Mesenchymal stem cell (in vitro differentiated cells and primary cell): Measurements from ENCODE around the gene IL18R1.

ENCODE experiments used
- DNase-seq: peaks from one replicate; pipeline ENCODE4 v3.0.0-alpha.2; 2013
- H2AFZ ChIP-seq: one replicate; pipeline ENCODE4 v1.6.1; 2013; ENCODE audit warnings: low read depth, mild to moderate bottlenecking, control low read depth, inconsistent platforms, low read length, moderate library complexity
- H2AK5ac ChIP-seq: 2 replicates; pipeline ENCODE4 v1.6.1; 2013; ENCODE audit warnings: low read length, moderate library complexity, mild to moderate bottlenecking, inconsistent platforms; ENCODE audit not compliant: severe bottlenecking
- H2BK120ac ChIP-seq: one replicate; pipeline ENCODE4 v1.6.1; 2013; ENCODE audit warnings: low read depth, mild to moderate bottlenecking, inconsistent platforms, low read length, moderate library complexity
- H2BK12ac ChIP-seq, 2 experiments: one replicate each; pipeline ENCODE4 v1.6.1; 2013; ENCODE audit warnings: inconsistent platforms in 2 of 2, low read length in 2 of 2, mild to moderate bottlenecking in 2 of 2, moderate library complexity in 2 of 2, control low read depth in 1 of 2
- H2BK15ac ChIP-seq: one replicate; pipeline ENCODE4 v1.6.1; 2013; ENCODE audit warnings: mild to moderate bottlenecking, low read depth, inconsistent platforms; ENCODE audit not compliant: poor library complexity, severe bottlenecking
- H2BK5ac ChIP-seq: 2 replicates; pipeline ENCODE4 v1.6.1; 2013; ENCODE audit warnings: low read depth, mild to moderate bottlenecking, low read length, control low read depth, inconsistent platforms; ENCODE audit not compliant: poor library complexity, severe bottlenecking
- H3K14ac ChIP-seq, 2 experiments: one replicate each; pipeline ENCODE4 v1.6.1; 2013; ENCODE audit warnings: inconsistent platforms in 2 of 2, low read length in 2 of 2, control low read depth in 1 of 2, mild to moderate bottlenecking in 1 of 2, moderate library complexity in 1 of 2
- H3K18ac ChIP-seq, 2 experiments: one replicate each; pipeline ENCODE4 v1.6.1; 2013; ENCODE audit warnings: inconsistent platforms in 2 of 2, low read length in 2 of 2, control low read depth in 1 of 2, low read depth in 1 of 2, mild to moderate bottlenecking in 1 of 2
- H3K23ac ChIP-seq, 2 experiments: one replicate each; pipeline ENCODE4 v1.6.1; 2013; ENCODE audit warnings: inconsistent platforms in 2 of 2, low read length in 2 of 2, mild to moderate bottlenecking in 2 of 2, moderate library complexity in 2 of 2, control low read depth in 1 of 2
- H3K27ac ChIP-seq: 2 replicates; pipeline ENCODE4 v1.5.1; 2013; ENCODE audit warnings: mild to moderate bottlenecking, moderate library complexity, low read length, control low read depth, inconsistent platforms; ENCODE audit not compliant: poor library complexity, severe bottlenecking
- H3K27me3 ChIP-seq, 2 experiments: 2 replicates each; pipeline versions ENCODE4 v1.6.1 to v1.7.0; 2013; ENCODE audit warnings: low read length in 2 of 2, mild to moderate bottlenecking in 2 of 2, moderate library complexity in 2 of 2, control low read depth in 1 of 2, inconsistent platforms in 1 of 2; ENCODE audit not compliant: control insufficient read depth in 1 of 2, insufficient read depth in 1 of 2
- H3K36me3 ChIP-seq, 2 experiments: 2 replicates each; pipeline versions ENCODE4 v1.6.1 to v1.7.0; 2013; ENCODE audit warnings: low read length in 2 of 2, control low read depth in 1 of 2, inconsistent platforms in 1 of 2, low read depth in 1 of 2, mild to moderate bottlenecking in 1 of 2; ENCODE audit not compliant: insufficient read depth in 2 of 2, control insufficient read depth in 1 of 2
- H3K4ac ChIP-seq, 2 experiments: one replicate each; pipeline ENCODE4 v1.6.1; 2013; ENCODE audit warnings: inconsistent platforms in 2 of 2, low read length in 2 of 2, mild to moderate bottlenecking in 2 of 2, moderate library complexity in 2 of 2, control low read depth in 1 of 2, low read depth in 1 of 2
- H3K4me1 ChIP-seq: 2 replicates; pipeline ENCODE4 v1.6.1; 2013; ENCODE audit warnings: low read depth, low read length, control low read depth; ENCODE audit not compliant: control insufficient read depth, insufficient read depth
- H3K4me2 ChIP-seq: 2 replicates; pipeline ENCODE4 v1.6.1; 2013; ENCODE audit warnings: low read length, mild to moderate bottlenecking, inconsistent platforms; ENCODE audit not compliant: poor library complexity, severe bottlenecking
- H3K4me3 ChIP-seq, 2 experiments: 2 replicates each; pipeline versions ENCODE4 v1.5.1 to v1.7.0; 2013; ENCODE audit warnings: low read length in 2 of 2, mild to moderate bottlenecking in 2 of 2, control low read depth in 1 of 2, low read depth in 1 of 2; ENCODE audit not compliant: insufficient read depth in 1 of 2
- H3K79me1 ChIP-seq: replicated peaks from 2 replicates; pipeline ENCODE4 v1.6.1; 2013; ENCODE audit warnings: mild to moderate bottlenecking, control low read depth, low read length, inconsistent platforms; ENCODE audit not compliant: poor library complexity, severe bottlenecking
- H3K9ac ChIP-seq: 2 replicates; pipeline ENCODE4 v1.7.0; 2013; ENCODE audit warnings: mild to moderate bottlenecking, low read length, moderate library complexity
- H3K9me3 ChIP-seq: 2 replicates; pipeline ENCODE4 v1.7.0; 2013; ENCODE audit warnings: mild to moderate bottlenecking, low read length; ENCODE audit not compliant: control insufficient read depth
- H4K8ac ChIP-seq: one replicate; pipeline ENCODE4 v1.6.1; 2013; ENCODE audit warnings: inconsistent platforms, mild to moderate bottlenecking, low read length, moderate library complexity
- H4K91ac ChIP-seq: one replicate; pipeline ENCODE4 v1.6.1; 2013; ENCODE audit warnings: mild to moderate bottlenecking, low read length, inconsistent platforms
- WGBS: methylation state at CpG from one replicate; pipeline ENCODE4 v1.1.7; 2013; ENCODE audit warnings: mixed read lengths; 5-methylcytosine and 5-hydroxymethylcytosine counted together

Gene IL18R1

DNA sequence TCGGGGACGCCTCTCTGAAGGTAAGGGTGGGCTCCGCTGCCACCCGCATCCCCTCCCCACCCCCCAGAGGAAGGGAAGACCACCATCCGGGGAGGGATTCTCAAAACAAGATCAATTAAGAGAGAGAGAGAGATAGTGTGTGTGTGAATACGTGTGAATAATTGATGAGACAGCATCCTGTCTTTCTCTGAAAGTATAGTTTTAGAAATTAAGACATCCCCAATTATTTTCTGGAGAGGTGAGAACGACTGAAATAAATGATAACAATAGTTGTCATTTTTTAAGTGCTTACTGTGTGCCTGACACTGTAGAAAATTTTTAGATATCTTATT, 751 bp downstream of the IL18R1 start:
- Histone ChIP-seq H3K4me3 (peak overlapping the region; percentile 72 to 85), H3K18ac (peak overlapping the region in 1 of 2 experiments; percentile 28), H3K4ac (peak overlapping the region in 1 of 2 experiments; percentile 22), H3K9ac (peak overlapping the region; percentile 84), H2BK15ac (no peak overlapping the region), H3K79me1 (no peaks in the 10 kb centered on the region), H3K9me3 (no peaks in the 10 kb centered on the region), H3K27ac (no peak overlapping the region), H3K36me3 (no peaks in the 10 kb centered on the region), H2BK12ac (peak overlapping the region in 1 of 2 experiments; percentile 20), H2AK5ac (no peak overlapping the region), H3K4me1 (peaks cover 4% of the 10 kb centered on the region), H3K4me2 (peak overlapping the region; percentile 71), H4K8ac (no peak overlapping the region), H2BK5ac (no peak overlapping the region), H3K27me3 (peaks cover 0 to 6% of the 10 kb centered on the region in 2 experiments), H3K14ac (no peak overlapping the region), H2AFZ (peak overlapping the region; percentile 11), H3K23ac (no peak overlapping the region), H2BK120ac (no peak overlapping the region), H4K91ac (no peak overlapping the region)
- no CpG with 5 or more reads among the region's 7 CpGs for WGBS
- DNase-seq: no peak

DNA sequence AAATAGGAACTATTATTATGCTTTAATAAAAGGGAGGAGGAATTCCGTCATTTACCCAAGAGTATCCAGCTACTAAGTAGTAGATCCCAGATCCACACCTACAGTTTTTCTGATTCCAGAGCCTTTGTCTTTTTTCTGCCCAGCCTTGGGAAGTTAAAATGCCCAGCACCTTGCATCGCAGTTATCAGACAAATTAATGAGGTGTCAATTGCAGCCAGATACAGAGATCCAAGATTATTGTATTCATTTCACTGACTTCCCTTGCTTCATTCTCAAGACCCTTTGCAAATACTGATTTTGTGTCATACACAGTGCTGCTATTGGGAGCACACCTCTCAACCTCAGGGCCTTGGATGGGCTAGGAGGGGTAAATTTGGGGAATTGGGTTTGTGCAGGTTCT, 1.1 kb downstream of the IL18R1 start:
- Histone ChIP-seq H4K8ac (no peak overlapping the region), H3K23ac (no peak overlapping the region)

DNA sequence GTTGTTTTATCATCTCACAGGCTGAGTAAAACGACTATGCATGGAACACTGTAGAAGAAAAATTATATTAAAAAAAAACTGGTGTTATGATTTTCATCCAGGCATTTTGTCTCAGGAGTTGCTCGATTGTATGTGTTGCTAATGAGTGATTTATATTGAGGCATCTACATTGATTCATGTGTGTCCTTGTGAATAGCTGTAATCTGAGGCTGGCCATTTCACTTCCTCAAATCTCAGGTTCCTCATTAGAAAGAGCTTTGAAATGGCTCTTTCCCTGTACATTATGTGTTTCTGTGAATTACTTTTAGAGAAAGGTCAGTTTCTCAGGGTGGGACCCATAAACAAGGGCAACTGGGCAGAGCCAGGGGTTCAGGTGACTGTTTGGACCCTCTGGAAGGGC, 2.3 kb downstream of the IL18R1 start:
- Histone ChIP-seq H2BK15ac (no peak overlapping the region), H2AFZ (no peak overlapping the region), H3K36me3 (no peaks in the 10 kb centered on the region), H3K18ac (no peak overlapping the region), H3K4me3 (no peak overlapping the region), H3K4me1 (peaks cover 4% of the 10 kb centered on the region), H3K23ac (no peak overlapping the region), H3K9ac (no peak overlapping the region), H4K91ac (no peak overlapping the region), H3K9me3 (no peaks in the 10 kb centered on the region), H3K27me3 (no peaks in the 10 kb centered on the region), H3K4me2 (no peak overlapping the region), H3K4ac (no peak overlapping the region), H2BK5ac (no peak overlapping the region), H3K79me1 (no peaks in the 10 kb centered on the region), H2AK5ac (no peak overlapping the region), H2BK120ac (no peak overlapping the region), H2BK12ac (no peak overlapping the region), H3K27ac (no peak overlapping the region), H4K8ac (no peak overlapping the region), H3K14ac (no peak overlapping the region)
- no peak for DNase-seq
- WGBS: 96% methylated on average over 2 of the region's 2 CpGs

More for the DNA sequence above, 1.1 kb downstream of the IL18R1 start:
- no peak overlapping the region for H2AK5ac ChIP-seq
- H3K18ac ChIP-seq: no peak overlapping the region
- H3K27ac ChIP-seq: no peak overlapping the region
- no peak overlapping the region for H3K4ac ChIP-seq
- H3K4me2 ChIP-seq: no peak overlapping the region
- DNase-seq: no peak
- H3K4me3 ChIP-seq: peak overlapping the region in 1 of 2 experiments; percentile 85
- H3K27me3 ChIP-seq: peaks cover 0 to 2% of the 10 kb centered on the region in 2 experiments
- H3K36me3 ChIP-seq: no peaks in the 10 kb centered on the region
- H3K79me1 ChIP-seq: no peaks in the 10 kb centered on the region
- peak overlapping the region; percentile 8 for H2BK120ac ChIP-seq
- no peak overlapping the region for H2AFZ ChIP-seq
- H4K91ac ChIP-seq: no peak overlapping the region
- no peak overlapping the region for H2BK15ac ChIP-seq
- no peaks in the 10 kb centered on the region for H3K9me3 ChIP-seq
- no peak overlapping the region for H2BK12ac ChIP-seq
- no peak overlapping the region for H3K9ac ChIP-seq
- H3K4me1 ChIP-seq: peaks cover 4% of the 10 kb centered on the region
- no peak overlapping the region for H2BK5ac ChIP-seq
- H3K14ac ChIP-seq: no peak overlapping the region
- 67% methylated on average over 2 of the region's 2 CpGs for WGBS

DNA sequence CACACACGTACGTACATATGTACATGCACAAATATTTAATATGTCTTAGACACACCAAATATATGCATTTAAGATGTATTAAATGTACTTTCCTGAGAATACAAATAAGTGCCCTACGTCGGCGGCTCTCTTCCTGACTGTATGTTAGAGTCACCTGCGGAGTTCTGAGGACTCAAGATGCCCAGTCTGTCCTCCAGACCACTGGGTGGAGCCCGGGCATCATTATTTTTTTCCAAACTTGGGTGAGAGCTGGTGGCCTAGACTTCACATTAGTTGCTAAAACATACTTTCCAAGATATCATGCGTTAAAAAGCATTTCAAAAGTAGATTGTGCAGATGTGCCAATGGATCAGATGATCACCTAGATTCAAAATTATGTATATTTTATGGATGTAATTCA, 2.9 kb downstream of the IL18R1 start:
- H3K4me1 ChIP-seq: peaks cover 4% of the 10 kb centered on the region
- H2BK15ac ChIP-seq: no peak overlapping the region
- H3K27me3 ChIP-seq: no peaks in the 10 kb centered on the region
- H2AFZ ChIP-seq: no peak overlapping the region
- no peak overlapping the region for H3K23ac ChIP-seq
- H2BK12ac ChIP-seq: no peak overlapping the region
- no peak overlapping the region for H3K18ac ChIP-seq
- no peak overlapping the region for H2BK120ac ChIP-seq
- no peak for DNase-seq
- H2AK5ac ChIP-seq: no peak overlapping the region
- no peak overlapping the region for H3K27ac ChIP-seq
- H3K14ac ChIP-seq: no peak overlapping the region
- no peak overlapping the region for H3K9ac ChIP-seq
- no peak overlapping the region for H4K8ac ChIP-seq
- H3K4ac ChIP-seq: no peak overlapping the region
- H3K4me2 ChIP-seq: no peak overlapping the region
- H4K91ac ChIP-seq: no peak overlapping the region
- H3K79me1 ChIP-seq: no peaks in the 10 kb centered on the region
- no peak overlapping the region for H2BK5ac ChIP-seq
- H3K4me3 ChIP-seq: no peak overlapping the region
- H3K36me3 ChIP-seq: no peaks in the 10 kb centered on the region
- no peaks in the 10 kb centered on the region for H3K9me3 ChIP-seq
- 99% methylated on average over 5 of the region's 8 CpGs for WGBS
